DMS53 (cell line): ENCODE measurements around the gene GRM8.

Experiments
- DNase-seq: peaks from one replicate; lab custom pipeline; 2025; lab: John Stamatoyannopoulos, UW

Gene GRM8

DNA sequence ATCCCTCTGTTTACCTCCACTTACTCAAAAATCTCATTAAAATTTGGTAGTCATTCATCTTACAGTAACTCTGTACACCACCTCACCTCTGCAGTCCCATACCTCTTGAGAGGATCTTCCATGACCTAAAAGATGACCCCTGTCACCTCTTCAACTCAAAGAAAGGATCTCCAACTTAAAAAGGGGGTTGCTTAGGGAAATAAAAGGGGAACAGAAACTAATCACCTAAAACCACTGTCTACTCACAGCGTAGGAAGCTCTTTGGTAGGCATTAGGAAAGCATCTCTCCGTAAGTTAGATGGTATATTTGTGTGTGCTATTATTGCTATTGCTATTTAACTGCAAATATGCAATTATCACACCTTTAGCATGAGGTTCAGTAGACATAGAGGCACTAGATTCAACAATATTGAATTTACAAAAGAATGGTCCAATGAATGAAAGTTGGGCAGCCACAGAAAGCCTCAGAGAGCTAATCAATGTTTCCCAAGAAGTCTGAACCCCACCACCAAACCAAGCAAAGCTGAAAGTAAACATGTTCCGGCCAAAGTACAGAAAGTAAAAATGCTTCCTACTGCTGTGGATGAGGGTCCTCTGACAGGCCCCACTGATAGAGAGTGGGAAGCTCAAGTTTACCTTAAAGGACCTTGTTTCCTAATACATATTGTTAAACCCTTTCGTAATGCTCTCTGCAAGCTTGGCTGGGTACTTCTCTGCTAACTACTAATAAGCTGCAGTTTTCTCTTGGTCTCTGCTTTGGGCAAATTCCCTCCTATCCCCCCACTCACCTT lies 105.8 kb downstream of the GRM8 start:
- DNase-seq, result no peak

- DNase-seq, result no peak
Measured at GRCh38 chr7:127137146-127137545, 115.6 kb downstream of the GRM8 start.

- no peak for DNase-seq
Measured at GRCh38 chr7:127135871-127136485, 116.8 kb downstream of the GRM8 start.

DNA sequence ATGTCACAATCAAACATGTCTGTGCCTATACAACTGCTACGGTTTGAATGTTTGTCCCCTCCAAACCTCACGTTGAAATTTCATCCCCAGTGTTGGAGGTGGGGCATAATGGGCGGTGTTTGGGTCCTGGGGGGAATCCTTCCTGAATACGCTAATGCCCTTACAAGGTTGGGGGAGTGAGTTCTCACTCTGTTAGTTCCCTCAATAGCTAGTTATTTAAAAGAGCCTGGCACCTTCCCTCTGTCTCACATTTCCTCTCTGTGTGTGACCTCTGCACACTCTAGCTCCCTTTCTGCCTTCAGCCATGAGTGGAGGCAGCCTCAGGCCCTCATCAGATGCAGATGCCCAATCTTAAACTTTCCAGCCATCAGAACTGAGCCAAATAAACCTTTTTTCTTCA lies 129.5 kb downstream of the GRM8 start:
- no peak for DNase-seq

DNA sequence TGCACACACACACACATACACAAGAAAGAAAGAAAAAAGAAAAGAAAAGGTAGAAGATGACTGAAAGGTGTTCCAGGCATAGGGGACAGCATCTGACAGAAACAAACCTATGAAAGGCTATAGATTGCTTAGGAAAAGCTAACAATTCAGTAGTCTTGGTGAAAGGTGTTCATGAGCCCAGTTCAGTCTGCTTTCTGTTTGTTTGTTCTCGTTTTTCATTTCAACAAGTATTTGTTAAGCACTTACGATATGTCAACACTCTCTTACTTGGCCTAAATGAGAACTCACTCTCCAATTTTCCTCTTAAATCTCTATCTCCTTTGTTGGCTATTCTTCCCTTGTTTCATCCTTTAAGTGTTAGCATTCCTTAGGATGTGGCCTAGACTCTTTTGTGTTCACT lies 133.2 kb downstream of the GRM8 start:
- peak; percentile 94 for DNase-seq

- peak; percentile 78 for DNase-seq
Measured at GRCh38 chr7:127114742-127115265, 137.9 kb downstream of the GRM8 start.

- peak; percentile 82 for DNase-seq
Measured at GRCh38 chr7:127107601-127108007, 145.1 kb downstream of the GRM8 start.

- DNase-seq, result no peak
Measured at GRCh38 chr7:127093340-127093739, 159.4 kb downstream of the GRM8 start.

DNA sequence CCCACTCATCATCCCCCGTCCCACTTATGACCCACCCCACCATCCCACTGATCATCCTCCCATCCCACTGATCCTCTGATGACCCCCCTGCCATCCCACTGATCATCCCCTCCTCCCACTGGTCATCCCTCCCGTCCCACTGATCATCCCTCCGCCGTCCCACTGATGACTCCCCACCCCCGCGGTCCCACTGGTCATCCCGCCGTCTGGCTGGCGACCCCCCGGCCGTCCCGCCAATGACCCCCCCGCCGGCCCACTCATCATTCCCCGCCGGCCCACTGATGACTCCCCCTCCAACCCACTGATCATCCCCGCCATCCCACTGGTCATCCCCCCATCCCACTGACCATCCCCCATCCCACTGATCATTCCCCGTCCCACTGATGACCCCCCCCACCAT lies 161.1 kb downstream of the GRM8 start:
- DNase-seq, result no peak

DNA sequence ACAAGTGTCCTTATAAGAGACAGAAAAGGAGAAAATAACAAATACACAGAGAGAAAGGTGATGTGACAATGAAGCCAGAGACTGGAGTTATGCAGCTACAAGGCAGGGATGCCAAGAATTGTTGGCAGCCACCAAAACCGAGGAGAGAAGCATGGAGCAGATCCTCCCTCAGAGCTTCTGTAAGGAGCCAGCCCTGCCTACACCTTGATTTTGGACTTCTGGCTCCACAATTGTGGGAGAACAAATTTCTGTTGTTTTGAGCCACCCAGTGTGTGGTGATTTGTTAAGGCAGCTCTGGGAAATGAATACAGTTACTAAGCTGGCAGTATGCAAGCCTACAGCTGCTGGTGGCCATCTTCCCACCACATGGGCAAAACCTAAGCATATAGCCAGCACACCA lies 163.6 kb downstream of the GRM8 start:
- DNase-seq, result no peak

DNA sequence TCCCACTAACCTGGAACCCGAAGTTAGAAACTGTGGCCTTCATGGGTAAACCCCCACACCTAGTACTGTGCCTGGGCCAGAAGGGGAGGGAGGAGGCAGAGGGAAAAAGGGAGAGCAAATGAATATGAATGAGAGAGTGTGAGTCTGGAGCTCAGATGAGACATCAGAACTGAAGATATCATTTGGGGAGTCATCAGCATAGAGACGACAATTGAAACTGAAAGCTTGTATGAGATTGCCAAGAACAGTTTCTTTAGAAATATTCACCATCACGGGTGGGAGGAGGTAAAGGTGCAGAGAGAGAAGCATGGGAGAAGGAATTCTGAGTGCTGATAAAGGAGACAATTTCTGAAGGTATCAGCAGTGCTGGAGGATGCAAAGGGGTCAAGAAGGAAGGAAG lies 171.2 kb downstream of the GRM8 start:
- no peak for DNase-seq

GRCh38 chr7:127080576-127080975 lies 172.2 kb downstream of the GRM8 start:
- no peak for DNase-seq

DNA sequence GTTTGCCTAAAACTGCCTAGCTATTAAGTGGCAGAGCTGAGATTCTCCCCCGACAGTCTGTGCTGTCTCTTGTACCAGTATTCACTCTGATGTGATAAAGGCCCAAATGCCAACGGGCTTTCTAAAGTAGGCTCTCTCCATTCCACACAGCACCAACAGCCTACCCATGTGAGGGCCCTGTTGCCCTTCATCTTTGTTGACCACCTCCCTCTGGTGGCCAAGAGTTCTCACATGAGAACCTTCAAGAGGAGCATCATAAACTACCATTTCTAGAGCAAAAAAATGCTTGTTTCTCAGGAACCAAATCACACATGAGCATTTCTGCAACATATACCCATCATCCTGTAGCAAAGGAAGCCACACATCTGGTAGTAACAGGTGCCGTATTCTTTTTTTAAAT lies 185.8 kb downstream of the GRM8 start:
- peak; percentile 80 for DNase-seq

DNA sequence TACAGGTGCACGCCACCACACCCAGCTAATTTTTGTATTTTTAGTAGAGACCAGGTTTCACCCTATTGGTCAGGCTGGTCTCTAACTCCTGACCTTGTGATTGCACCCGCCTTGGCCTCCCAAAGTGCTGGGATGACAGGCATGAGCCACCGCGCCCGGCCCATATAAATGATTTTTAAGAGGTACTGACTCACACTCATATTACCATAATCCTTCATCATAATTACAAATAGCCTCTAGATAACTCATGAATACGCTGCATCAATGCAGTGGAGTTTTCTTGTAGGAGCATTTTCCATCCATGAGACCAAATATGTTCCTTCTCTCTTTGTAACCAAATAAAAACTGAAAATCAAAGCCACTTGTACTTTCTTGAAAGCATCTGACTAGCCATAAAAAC lies 193.3 kb downstream of the GRM8 start:
- DNase-seq, result no peak

GRCh38 chr7:127057918-127058317 lies 194.8 kb downstream of the GRM8 start:
- DNase-seq, result no peak

DNA sequence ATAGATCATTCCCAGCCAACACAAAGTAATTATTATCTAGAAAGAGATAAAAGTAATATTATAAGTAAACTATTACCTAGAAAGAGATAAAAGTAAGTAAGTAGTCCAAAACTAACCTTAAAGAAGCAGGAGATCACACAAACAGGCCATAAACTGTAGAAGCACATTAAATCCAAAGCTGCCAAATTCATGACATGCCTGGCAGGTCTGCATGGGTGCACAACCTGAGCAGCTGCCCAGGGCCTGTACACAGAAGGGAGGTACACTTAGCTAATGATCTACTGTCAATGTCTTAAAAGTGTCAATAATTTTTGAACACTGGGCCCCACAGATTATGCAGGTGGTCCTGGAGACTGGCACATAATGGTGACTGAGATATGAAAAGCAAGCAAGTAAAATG lies 196.5 kb downstream of the GRM8 start:
- DNase-seq, result no peak

- peak; percentile 56 for DNase-seq
Measured at GRCh38 chr7:127047521-127047920, 205.2 kb downstream of the GRM8 start.

DNA sequence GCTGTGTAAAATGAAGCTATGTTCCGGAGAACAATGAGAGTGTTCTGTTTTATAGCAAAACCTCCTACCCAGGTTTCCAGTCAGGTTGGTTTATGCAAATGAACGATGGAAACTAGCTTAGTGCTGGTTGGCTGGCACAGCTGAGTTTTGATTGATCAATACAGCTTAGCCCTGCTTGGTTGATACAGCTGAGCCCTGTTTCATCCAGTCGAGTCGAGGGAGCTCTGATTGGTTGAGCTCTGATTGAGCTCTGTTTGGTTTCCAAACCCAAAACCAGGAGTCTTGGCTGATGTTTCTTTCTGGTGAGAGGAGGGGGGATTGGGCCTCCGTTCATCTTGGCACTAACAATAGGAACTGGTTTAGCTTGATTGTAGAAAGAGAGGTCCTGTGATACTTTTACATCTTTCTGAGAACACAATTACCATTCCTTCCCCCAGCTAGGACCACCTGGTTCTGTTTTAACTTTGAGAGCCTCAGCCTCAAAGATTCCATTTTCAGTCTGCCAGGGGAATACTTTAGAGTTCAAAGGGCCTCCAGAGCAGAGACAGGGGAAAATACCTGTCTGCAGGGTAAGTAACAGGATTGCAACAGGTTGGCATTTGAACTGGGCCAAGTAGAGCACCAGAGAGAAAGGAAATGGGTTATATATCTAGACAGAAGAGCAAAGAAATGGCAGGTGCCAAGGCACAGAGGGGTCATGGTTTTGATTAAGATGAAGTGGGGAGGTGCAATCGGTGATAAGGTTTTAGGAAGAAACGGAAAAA lies 210.9 kb downstream of the GRM8 start:
- DNase-seq, result no peak

- DNase-seq, result no peak
Measured at GRCh38 chr7:127040042-127040441, 212.7 kb downstream of the GRM8 start.

DNA sequence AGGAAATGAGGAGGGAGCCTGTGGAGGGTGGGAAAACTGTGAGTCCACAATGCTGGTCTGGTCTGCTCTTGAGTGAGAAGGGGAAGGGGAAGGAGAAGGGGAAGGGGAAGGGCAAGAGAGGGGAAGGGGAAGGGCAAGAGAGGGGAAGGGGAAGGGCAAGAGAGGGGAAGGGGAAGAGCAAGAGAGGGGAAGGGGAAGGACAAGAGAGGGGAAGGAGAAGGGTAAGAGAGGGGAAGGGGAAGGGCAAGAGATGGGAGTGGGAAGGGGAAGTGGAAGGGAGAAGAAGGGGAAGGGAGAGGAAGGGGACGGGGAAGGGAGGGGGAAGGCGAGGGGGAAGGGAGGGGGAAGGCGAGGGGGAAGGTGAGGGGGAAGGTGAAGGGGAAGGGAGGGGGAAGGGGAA lies 213.2 kb downstream of the GRM8 start:
- no peak for DNase-seq

DNA sequence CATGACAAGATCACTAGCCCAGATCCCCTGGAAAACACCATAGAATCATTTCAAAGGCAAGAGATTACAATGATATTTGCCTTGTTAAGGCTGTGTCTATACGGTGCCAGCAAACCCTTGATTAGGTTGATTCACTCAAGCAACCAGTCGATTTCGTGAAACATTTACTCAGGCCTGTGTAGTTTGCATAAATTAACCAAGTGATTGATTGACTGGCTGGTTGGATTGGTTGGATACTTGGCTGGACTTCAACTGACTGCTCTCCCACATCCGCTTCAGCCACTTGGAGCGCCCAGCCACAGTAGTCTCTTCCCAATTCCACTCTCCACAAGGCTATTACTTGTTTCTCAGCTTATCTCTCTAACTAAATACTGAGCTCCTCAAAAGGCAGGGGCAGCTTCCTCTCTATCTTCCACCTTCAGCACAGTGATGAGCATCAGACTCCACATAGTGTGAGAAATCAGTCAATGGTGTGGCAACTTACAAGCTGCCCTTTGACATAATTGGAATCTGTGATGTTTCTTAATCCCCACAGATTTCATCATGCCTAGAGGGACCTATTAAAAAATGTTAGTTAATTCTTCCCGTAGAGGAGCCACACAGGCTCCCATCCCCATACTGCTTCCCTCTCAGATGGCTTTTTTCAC lies 217.4 kb downstream of the GRM8 start:
- no peak for DNase-seq

DNA sequence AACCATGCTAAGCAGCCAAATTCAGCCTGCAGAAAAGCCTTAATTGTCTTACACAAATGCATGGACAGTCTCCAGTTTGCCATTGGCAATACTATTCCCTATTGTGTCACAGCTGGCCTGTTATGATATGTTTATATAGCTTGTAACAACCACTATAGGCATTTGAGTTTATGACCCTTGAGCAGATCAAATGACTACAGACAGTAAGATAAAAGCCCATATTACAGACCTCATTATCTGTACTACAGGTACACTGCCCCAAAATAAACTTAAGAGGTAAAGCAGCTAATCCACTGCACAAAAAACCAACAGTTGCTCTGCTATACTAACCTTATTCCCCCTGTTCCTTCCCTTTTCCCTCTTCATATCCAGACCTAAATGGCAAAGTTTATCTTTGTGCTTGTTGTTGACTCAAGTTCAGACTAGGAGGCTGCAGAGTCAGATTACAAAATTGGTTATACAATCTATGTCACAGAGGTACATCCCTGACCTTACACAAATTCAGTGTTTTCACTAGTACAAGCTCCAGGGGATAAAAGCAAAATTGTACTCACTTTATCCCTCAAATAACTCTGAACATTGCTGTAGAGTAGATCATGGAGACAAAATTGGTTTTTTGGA lies 218.4 kb downstream of the GRM8 start:
- peak; percentile 65 for DNase-seq
